ENCODE data around the gene TRIL.

The TRIL gene, protein sequence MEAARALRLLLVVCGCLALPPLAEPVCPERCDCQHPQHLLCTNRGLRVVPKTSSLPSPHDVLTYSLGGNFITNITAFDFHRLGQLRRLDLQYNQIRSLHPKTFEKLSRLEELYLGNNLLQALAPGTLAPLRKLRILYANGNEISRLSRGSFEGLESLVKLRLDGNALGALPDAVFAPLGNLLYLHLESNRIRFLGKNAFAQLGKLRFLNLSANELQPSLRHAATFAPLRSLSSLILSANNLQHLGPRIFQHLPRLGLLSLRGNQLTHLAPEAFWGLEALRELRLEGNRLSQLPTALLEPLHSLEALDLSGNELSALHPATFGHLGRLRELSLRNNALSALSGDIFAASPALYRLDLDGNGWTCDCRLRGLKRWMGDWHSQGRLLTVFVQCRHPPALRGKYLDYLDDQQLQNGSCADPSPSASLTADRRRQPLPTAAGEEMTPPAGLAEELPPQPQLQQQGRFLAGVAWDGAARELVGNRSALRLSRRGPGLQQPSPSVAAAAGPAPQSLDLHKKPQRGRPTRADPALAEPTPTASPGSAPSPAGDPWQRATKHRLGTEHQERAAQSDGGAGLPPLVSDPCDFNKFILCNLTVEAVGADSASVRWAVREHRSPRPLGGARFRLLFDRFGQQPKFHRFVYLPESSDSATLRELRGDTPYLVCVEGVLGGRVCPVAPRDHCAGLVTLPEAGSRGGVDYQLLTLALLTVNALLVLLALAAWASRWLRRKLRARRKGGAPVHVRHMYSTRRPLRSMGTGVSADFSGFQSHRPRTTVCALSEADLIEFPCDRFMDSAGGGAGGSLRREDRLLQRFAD

DNA sequence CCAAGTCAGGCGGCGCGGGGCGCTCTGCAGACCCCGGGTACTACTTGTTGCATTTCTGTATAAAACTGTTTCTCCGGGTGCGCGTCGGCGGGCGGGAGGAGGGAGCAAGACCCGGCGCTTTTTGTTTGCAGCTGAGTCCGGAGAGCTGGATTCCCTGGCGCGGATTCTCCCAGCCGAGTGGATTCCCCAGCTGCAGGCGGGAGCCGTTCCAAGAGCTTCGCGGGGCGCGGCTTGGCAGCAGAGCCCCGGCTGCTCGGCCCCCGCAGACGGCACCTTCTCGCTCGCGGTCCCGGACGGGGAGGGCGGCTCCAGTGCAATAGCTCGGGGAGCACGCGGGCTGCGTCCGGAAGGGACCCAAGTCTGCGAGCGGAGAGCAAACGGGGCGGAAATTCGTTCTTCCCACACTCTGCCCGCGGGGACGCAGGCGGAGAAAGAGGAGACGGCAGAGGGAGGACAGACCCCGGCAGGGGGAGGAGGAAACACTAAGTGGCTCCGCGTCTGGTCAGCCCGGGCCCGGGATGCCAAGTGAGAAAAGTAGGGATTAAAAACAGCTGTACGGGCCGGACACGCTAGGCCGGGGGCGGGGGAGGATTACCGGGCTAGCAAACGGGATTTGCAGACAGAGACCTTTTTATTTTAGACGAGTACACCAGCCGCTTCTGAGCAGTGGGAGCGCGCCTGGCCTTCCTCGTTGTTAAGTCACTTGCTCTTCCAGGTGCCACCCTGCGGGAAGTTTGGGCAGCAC lies at the start of gene TRIL:
Gene TRIL (minus strand): TSS at position 96 of the 745 bp plus-strand sequence. CDS start 284 bp downstream, outside the sequence.
- peak; percentile 95 for DNase-seq

DNA sequence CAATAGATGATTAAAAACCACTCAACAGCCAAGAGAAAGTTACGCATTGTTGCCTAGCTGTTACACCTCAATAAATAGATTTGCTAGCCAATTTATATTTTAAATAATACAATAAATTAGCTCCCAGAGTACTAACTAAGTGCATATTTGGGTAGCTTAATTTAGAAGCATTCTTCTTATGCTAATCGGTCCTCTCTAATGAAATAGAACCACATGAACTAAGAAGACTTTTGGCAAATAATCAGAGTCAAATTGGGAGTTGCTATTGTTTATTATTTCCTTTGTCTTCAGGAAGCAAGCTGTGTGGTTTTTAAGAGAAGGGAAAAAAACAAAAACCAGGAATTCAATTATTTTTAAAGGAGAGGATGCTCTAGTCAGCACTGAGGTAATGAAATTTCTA lies 49.0 kb upstream of the TRIL start:
- no peak for DNase-seq

DNA sequence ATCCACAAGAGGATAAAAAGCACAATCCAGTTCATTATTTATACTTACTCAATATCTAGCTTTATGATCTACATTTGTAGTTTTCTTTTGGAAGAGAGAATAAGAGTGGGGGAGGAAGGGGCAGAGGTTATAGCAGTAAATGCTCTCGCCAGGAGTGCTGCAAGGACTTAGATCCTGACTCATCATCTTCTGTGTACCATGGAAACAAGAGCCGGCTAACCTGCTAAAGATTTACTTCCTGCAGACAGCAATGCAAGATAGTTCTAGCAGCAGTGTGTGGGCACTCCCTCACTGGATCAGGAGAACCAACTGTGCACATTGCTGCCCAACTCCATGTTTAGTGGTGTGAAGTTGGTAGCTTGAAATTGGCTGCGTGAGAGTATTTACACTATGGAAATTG lies 47.7 kb upstream of the TRIL start:
- DNase-seq = no peak

DNA sequence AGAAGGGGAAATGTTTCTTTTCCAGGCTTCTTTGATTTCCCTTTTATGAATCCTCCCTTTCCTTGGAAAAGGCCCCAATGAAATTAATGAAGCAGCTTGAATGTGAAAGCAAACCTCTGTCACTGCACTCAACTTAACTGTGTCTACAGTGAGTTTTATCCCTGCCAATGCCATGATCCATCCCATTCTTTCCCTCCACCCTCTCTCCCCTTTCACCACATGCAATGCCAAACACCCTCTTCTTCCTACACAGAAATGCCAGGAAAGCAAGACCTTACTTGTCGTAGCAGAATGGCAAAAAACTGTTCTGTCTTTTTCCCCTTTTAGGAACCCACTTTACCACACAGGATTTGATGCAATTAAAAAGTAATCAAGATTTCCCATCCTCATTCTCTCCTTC lies 47.3 kb upstream of the TRIL start:
- no peak for DNase-seq

DNA sequence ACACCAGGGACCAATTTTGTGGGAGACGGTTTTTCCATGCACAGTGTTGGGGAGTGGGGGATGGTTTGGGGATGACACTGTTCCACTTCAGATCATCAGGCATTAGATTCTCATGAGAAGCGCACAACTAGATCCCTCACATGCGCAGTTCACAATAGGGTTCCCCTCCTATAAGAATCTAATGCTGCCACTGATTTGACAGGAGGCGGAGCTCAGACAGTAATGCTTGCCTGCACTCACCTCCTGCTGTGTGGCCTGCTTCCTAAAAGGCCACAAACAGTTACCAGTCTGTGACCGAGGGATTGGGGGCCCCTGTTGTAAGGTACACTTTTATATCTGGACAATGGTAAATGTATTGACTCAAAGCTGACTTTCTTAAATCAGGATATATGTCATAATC lies 45.6 kb upstream of the TRIL start:
- no peak for DNase-seq

DNA sequence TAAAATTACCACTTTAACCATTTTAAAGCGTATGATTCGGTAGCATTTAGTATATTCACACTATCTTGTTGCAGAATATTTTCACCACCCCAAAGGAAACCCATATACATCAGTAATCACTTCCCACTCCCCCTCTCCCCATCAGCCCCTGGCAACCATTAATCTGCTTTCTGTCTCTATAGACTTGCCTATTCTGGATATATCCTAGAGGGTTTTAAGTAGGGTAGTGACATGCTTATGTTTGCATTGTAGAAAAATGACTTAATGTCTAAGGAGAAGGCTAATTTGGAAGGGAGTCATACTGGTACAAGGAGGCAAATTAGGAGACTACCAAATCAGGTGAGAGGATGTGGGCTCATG lies 42.6 kb upstream of the TRIL start:
- no peak for DNase-seq

DNA sequence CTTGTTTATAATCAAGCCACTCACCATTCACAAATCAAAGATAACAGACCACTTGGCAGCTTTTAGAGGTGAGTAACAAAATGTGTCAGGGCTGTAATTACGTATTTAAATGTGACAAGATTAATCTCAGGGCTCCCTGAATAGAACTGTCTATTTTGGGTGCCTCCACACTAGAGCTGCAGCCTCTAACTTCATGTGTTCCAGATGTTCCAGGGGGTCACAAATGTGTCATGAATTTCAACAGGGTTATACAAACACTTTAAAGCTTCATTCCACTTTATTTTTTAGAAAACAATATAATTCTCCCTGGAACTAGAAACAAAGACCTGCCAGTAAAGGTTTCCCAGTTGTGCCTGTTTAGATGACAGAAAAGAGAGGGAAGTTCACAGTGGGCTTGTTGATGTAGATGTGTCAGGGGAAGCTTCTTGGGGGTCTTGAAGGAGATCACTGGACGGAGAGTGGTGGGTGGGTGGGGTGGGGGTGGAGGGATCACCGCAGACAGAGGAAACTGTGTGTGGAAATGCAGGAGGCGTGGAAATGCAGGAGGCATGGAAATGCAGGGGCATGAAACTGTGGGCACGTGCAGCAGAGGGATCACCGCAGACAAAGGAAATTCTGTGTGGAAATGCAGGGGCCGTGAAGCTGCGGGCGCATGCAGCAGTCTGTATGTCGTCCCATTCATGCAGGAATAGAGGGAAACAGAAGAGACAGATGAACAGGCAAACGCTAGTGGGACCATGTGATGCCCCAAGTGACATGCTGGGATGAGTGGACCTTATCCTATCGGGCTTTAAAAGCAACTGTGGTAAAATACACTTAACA lies 42.0 kb upstream of the TRIL start:
- DNase-seq = peak; percentile 16

DNA sequence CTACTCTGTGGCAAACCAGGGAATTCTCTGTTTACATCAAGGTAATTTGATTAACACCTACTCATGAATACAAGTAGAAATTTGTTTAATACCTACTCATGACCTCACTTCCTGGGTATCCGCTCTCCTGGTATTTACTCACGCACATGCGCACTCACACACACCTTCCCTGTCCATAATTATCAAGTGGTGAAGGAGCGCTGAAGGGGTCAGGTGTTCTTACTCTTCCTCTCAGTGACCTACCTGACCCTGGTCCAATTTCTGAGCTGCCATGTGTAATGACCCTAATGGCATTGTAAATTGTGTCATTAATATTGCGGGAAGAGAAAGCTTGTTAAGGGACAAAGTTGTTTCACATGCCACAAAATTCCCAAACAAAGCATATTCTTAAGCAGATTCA lies 41.3 kb upstream of the TRIL start:
- DNase-seq = peak; percentile 36

DNA sequence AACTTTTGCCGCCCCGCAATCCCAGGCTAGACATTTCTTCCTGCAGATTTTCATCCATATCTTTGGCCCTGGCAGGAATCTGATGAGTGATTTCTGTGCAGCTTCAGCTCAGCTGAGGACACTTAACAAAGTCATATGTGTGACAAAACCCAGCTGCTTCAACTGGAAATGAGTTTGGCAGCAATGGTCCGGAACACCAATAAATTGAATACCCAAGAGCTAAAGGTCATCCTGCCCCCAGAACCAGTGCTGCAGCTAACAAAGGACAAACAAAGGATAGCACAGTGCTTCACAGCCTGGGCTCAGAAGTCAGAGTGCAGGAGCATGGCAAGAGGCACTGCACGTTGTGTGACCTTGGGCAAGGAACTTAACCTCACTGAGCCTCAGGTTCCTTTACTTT lies 40.0 kb upstream of the TRIL start:
- no peak for DNase-seq

DNA sequence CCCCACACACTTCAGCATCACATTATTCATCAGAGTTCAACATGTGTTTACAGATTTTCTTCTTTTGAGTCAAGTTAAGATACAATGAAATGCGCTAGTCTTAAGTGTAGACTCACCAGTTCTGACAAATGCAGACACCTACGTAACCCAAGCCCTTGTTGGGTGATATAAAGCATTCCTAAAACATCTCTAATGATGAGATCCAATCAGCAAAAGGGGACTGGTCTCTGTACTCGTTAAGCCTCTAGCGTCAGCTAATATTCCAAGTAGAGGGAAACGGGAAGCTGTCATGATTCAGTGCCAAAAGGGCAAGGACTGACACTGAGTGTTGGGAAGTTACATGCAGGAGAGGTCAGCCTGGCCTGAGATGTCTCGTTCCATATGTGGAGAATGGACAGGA lies 38.7 kb upstream of the TRIL start:
- DNase-seq = no peak

DNA sequence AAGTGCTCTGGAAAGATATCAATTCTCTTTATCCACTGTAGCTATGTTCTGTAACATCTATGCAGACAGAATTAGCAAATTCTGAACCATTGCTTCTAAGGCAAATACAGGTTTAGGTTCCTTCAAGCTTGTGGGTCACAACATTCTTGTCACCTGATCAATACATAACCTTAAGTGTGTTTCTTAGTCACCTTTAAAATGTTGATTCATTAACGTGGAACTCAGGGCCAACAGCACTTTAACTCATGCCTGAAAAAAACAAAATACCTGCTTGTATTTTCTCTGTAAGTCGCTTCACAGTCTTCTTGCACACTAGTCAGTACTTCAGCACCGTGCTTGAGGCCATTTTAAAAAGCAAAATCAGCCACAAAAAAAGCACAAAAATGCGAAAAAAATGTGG lies 35.2 kb upstream of the TRIL start:
- DNase-seq = no peak

DNA sequence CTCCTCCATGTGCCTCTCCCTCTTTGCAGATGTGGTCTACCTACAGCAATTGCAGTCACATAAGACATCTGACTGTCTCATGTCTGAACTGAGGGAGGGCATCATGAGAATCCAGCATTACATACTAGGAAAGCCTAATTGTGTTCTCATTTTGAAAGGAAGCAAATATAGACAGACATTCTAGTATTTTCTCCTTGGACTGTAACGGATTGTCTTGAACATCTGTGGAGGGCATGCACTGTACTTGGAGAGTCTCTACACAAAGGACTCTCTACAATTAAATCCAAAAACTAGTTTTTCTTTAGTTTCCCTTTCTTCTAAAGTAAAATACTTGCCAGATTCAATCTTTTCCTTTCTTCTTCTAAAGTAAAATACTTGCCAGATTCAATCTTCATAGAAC lies 34.7 kb upstream of the TRIL start:
- no peak for DNase-seq

DNA sequence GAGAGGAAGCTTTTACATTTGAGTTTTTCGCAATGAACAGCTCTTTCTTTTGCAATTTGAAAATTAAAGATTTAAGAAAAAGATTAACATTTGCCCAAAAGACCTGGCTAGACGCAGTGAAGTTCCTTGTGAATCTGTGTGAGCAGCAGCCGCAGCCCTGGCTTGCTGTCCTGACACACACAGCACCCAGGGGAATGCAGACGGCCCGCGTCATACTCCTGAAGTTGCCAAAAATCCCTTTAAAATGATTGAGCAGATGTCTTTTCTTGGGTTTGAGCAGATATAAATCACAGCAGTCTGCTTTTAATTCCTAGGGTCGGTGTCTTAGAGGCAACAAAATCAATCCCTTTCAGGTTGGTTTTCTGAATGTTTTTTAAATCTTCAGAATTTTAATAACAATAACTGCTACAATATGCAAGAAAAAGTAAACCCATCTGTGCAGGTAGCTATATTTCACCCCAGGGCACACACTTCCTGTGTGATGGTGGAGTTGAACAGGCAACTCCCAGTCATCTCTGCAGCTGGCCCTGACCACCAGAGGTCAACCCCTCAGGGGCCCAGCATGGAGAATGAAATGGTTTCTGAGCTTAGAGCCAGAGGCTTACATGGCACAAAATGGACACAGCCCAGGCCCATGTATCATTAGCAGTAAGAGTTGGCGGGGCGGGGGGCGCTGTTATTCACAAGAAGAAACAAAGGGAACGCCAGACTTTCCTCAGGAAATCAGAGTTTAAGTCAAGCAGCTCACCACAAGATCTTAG lies 32.2 kb upstream of the TRIL start:
- peak; percentile 93 for DNase-seq

DNA sequence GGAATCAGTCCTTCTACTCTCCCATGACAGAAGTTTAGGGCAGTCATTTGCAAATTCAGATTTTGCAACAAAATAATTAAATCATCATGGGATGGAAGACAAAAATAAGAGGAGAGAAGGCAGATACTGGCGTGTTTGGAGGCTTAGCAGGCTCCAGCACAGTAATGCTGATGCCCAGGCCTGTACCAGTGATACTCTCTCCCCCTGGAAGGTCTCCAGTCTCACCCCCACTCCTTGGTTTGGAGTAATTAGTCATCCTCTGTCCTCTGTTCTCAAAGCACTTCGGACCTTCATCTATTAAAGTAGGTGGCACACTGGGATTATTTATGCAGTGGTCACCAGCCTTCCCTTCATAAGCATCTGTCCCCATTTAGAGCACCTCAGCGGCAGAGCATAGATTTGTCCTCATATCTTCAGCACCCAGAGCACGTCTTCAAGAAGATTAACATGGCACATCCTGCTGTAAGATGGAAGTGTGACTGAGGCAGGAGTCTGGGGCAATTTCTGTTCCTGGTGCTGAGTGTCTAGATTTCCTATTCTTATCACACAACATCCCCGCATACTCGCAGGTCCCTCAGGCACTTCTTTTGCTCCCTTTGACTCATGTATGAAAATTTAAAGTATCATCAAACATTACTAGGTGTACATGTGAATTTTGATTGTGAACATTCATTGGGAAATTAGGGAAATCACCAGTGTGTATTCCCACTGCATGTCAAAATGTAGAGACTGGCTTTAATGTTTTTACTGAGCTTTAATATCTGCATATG lies 31.3 kb upstream of the TRIL start:
- DNase-seq = no peak

DNA sequence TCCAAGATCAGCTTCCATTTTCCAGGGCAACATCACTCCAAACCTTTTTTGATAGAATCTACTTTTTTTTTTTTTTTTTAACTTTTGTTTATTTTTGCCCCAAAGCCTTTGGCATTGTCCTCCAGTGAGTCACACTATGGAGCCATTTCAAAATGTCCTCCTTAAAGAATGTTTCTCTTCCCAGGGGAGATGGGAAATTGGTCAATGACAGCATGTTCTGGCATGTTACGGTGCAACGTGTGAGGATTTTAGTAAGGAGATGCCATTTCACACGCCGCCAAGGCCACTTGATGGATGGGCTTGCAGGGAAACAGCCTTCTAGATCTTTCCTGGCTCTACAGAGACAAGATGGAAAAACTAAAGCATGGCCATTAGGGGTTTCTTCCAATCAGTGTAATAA lies 30.7 kb upstream of the TRIL start:
- no peak for DNase-seq

DNA sequence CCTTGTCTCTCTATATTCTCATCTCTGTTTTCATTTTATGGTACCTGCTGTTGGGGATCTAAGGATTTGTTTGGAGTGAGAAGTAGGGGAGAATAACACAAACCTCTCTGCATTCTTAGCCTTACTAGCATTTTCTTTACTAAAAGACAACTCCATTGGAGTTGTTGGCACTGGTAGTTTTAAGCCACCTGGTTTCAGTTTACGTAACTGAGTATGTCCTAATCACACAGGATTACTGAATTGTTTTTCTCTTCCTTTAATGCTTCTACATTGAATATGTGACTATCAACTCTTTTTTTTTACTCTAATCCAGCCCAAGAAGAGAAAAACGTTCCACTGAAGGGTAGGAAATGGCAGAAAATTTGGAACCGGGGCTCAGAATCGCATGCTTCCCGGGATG lies 30.0 kb upstream of the TRIL start:
- DNase-seq = no peak

DNA sequence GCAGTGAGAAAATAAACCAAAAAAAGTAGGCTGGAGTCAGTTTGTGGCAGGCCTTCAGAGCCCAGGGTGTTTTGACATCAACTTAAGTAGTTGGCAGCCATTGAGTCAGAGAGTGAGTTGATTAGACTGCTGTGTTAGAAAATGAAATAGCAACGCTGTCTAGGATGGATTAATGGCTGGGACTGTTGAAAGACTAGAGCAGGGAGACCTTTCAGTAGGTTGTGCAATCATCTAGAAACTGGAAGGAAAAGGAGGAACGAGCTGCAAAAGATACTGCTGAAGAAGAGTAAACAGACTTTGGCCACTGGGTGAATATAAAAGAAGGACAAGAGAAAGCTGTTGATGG lies 28.6 kb upstream of the TRIL start:
- no peak for DNase-seq

DNA sequence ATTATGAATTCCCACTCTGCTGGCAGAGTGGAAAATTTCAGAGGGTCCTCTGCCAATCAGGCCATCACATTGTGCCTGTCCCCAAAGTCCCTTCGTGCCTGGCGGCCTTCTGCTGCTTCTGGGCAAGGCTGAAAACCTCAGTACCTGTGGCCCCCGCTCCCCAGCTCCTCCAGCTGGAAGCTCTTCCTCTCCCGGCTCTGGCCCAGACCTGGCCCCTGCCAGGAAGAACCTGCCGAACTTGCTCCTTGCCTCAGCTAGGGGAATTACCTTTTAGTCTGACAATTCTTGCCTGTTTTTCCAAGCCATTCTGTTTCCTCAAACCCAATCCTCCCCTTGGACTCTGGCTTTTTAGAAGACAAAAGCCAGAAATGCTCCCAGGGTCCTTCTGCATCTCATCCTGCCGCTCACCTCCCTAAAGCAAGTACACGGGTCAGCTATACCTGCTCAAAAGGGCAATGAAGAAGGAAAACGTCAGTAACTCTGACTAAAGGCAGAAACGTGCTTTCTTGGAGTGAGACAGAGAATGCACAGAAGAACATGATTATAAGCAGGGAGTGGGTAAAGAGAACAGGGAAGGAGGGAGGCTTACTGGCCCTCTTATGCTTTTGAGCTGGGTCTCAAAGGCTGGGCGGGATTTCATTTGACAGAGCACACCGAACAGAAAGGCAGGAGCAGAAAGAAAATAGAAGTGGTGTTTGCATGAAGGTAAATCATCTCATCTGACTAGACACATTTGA lies 28.1 kb upstream of the TRIL start:
- no peak for DNase-seq

DNA sequence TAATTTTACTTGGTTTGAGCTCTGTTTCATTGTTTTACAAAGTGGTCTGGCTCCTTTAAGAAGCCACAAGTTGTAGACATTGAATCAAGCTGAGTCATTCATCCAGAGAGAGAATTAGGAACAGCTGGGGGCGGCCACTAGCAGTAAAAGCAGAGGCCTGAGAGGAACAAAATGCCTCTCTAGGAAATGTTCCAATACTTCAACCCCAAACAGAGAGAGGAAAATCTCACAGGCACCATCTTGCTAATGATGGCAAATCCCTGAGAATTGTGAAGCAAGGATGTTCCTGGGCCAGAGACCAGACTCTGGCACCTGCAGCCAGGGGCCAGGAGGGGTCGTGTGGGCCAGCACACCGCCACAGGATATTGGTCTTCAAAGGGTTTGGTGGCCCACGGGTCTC lies 26.5 kb upstream of the TRIL start:
- DNase-seq = peak; percentile 87

DNA sequence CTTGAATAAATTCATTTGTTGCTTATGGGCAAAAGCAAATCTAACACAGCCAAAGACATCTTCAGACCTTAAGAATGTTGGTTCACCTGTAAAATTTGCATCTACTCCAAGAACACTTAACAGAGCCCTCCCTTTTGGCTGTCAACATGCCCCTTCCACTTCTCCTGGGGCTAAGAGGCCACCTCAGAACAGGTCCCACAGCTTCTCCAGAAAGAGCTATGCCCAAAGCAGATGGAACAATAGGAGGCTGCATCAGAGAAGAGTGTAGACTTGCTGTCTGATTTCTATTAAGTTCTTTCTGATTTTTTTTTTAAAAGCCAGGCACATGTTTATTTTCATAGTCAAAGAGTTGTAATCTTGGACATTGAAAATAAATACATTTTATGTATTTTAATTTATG lies 26.1 kb upstream of the TRIL start:
- no peak for DNase-seq

Data from NCI-H69 (cell line).